HG03039 (cell line): ENCODE data around the gene TEX101.
"Not testable (repeated sequence)": the region's sequence is repeated elsewhere in the genome, so short reads cannot be mapped to it uniquely, and the experiment has no call there.

Experiments used
- ATAC-seq: cut with Tn5 transposase; IDR thresholded peaks from one replicate; pipeline ENCODE4 v1.9.1; 2021; ENCODE audit warnings: mild to moderate bottlenecking, moderate library complexity; ENCODE audit not compliant: unreplicated experiment

Gene TEX101, protein sequence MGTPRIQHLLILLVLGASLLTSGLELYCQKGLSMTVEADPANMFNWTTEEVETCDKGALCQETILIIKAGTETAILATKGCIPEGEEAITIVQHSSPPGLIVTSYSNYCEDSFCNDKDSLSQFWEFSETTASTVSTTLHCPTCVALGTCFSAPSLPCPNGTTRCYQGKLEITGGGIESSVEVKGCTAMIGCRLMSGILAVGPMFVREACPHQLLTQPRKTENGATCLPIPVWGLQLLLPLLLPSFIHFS

GRCh38 chr19:43414554-43414953 lies at the start of gene TEX101:
Gene TEX101 (plus strand): TSS chr19:43414890. CDS start chr19:43415920, 1,030 bp downstream.
- ATAC-seq, result no peak

- ATAC-seq, result not testable (repeated sequence)
Observed at GRCh38 chr19:43365677-43366076, 49.0 kb upstream of the TEX101 start.

DNA sequence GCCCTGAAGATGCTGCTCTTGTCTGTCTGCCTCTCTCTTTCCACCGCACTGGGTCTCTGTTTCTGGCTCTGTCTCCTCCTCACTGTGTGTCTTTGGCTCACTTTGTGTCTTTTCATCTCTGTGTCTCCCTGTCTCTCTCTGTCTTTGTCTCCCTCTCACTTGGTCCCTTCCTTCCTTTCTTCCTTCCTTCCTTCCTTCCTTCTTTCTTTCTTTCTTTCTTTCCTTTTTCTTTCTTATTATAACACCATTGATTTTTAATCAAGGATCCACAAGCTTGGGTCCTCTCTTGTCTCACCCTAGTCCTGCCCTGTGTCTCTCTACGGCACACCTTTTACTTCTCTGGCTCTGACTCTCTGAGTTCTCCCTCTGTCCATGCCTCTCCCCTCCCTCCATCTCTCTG lies 46.9 kb upstream of the TEX101 start:
- ATAC-seq, result no peak

GRCh38 chr19:43368897-43369296 lies 45.8 kb upstream of the TEX101 start:
- ATAC-seq, result not testable (repeated sequence)

DNA sequence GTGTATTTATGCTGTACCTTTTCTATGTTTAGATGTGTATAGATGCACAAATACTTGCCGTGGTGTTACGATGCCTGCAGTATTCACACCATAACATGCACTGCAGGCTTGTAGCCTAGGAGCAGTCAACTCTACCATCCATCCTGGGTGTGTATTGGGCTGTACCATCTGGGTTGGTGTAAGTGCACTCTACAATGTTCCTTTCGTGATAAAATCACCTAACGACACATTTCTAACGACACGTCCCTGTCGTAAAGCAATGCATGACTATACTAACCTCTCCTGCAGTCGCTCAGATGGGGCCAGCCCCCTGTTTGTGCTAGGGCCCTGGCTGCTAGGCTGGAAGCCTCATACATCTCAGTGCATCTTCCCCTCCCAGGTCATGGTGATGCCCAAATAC lies 42.8 kb upstream of the TEX101 start:
- ATAC-seq, result no peak

GRCh38 chr19:43372462-43372861 lies 42.2 kb upstream of the TEX101 start:
- no peak for ATAC-seq

- ATAC-seq, result not testable (repeated sequence)
Observed at GRCh38 chr19:43377624-43378023, 37.1 kb upstream of the TEX101 start.

DNA sequence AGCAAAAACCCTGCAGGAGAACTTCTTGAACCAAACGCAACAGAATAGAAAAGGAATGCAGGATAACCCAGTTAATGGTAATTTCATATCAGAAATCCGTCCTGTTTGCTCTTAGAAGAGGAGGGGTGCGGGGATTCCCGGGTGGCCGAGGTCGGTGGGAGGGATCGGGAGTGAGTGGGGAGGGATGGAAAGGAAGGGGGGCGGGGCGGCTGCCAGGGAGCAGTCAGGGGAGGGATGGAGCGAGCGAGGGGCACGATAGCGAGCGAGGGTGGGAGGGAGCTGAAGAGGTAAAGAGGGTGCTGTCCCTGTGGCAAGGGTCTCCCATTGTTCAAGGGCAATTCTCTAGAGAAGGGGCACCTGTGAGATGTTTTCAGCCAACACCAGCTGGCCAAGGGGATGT lies 34.7 kb upstream of the TEX101 start:
- ATAC-seq, result no peak

GRCh38 chr19:43380771-43381386 lies 33.8 kb upstream of the TEX101 start:
- ATAC-seq, result no peak

GRCh38 chr19:43382586-43383216 lies 32.0 kb upstream of the TEX101 start:
- not testable (repeated sequence) for ATAC-seq

DNA sequence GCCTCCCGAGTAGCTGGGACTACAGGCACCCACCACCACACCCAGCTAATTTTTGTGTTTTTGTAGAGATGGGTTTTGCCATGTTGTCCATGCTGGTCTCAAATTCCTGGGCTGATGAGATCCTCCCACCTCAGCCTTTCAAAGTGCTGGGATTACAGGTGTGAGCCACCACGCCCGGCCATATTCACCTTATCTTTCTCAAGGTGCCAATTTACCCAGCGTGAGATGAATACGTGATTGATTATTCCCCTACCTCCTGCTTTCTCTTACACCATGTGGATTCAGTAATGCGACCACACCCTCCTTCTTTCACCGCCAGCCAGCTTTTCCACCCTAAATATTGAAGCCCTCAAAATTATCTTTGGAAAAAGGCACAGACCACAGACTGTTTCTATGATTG lies 31.4 kb upstream of the TEX101 start:
- not testable (repeated sequence) for ATAC-seq

GRCh38 chr19:43383759-43384158 lies 30.9 kb upstream of the TEX101 start:
- ATAC-seq, result not testable (repeated sequence)

- ATAC-seq, result not testable (repeated sequence)
Observed at GRCh38 chr19:43390903-43391551, 23.7 kb upstream of the TEX101 start.

GRCh38 chr19:43391552-43391935 lies 23.1 kb upstream of the TEX101 start:
- not testable (repeated sequence) for ATAC-seq

DNA sequence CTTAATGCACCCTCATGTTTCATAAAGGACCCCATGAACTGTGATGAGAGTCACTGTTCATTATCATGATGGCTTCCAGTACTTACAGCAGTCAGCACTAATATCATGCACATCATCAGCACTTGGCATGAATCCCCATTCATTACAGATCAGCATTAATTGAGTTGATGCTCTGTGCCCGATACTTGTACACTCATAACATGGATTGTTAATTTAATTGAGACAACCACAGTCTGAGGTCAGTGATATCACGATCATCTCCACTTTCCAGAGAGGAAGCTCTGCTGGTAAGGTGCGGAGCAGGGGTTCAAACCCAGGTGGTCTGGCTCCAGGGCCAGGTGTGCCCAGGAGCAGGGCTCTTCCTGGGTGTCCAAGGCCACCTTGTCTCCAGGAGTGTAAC lies 21.2 kb upstream of the TEX101 start:
- ATAC-seq, result not testable (repeated sequence)

GRCh38 chr19:43395561-43395960 lies 19.1 kb upstream of the TEX101 start:
- ATAC-seq, result no peak

DNA sequence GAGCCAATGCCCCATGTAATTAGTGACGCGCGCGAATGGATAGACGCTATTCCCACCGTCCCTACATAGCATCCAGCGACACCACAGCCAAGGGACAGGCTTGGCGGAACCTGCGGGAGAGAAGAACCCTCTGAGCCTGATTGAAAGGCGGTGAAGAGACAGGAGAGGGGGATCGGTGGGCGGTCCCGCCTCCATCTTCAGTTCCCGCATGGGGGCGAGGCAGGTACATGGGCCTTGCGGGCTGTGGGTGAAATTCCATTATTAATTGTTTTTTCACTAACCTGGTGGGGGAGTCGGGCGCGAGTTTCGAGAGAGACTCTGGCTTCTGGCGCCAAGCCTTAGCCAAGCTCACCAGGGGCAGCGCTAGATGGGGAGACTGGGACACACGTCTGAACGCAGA lies 8.4 kb upstream of the TEX101 start:
- no peak for ATAC-seq

DNA sequence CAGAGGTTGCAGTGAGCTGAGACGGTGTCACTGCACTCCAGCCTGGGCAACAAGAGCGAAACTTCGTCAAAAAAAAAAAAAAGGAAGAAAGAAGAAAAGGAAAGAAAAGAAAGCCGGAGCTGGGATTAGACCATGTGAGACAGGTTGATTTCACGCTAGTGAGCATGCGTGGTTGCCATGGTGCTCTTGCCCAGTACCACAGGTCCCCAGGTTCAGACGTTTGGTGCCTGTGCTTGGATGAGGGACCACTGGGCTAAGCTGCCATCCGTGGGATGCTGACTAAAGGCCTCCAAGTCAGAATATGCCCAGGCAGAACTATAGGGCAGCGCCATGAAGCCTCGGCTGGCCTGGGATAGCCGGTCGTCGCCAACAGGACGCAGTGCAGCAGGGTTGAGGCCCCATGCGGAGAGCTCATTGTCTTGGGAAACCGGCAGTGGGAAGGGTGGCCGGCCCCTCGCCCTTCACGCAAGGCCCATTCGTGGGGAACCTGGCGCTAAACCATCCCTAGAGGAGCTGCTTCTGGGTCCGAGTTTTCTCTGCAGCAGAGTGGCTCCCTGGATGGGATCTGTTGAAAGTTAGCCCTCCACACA lies 7.2 kb upstream of the TEX101 start:
- ATAC-seq, result no peak

DNA sequence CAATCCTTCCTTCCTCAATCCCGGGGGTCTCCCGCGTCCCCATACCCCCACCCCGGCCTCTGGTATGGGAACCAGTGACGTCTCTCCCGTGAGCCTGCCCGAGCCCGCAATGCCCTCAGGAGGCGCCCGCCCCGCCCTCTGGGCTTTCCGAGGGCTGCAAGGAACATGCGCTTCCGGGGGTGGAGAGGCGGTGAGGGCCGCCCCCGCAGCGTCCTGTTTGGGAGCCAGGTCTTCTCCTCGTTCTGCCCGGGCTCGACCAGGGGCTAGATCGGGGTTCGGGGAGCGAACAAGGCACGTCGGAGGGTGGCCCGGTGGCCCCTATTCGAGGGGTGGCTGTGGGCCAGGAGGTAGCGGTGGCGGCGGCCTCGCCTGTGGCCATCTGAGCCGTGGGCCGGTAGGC lies 6.6 kb upstream of the TEX101 start:
- no peak for ATAC-seq

- ATAC-seq, result no peak
Observed at GRCh38 chr19:43409415-43409814, 5.3 kb upstream of the TEX101 start.

DNA sequence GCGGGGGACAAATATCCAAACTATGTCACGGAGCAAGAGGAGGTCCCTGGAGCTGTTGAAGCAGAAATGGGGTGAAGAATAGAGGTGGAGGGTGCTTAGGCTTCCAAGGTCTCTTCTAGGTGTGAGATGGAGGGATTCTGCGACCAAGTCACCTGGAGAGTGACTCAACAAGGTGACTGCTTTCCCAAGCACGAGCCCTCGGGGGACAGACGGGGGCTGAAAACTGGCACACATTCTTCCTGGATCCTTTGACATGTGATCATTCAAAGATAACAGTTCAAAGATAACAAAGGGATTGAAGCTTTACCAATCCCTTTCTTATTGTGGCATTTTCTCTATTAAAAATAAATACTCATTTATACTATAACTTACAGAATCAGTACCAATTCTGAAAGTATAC lies 2.2 kb upstream of the TEX101 start:
- ATAC-seq, result no peak
